Measurements from ENCODE around the gene CLUH. TPM values are rescaled to one million over a fixed set of nuclear protein-coding genes. Genes with fewer than 3 reads are reported as not detected.

Gene CLUH
- polyA plus RNA-seq, 1 of the 3 experiments (the other 2 are of a cell fraction), result 32.2 TPM

- Histone ChIP-seq H3F3A (replicated peaks; ENCODE audit: insufficient read depth) (no peaks in the 10 kb centered on the region), H3K9me2 (no peaks in the 10 kb centered on the region), H3K79me2 (ENCODE audit: insufficient read depth) (no peaks in the 10 kb centered on the region), H4K20me1 (ENCODE audit: insufficient read depth) (no peaks in the 10 kb centered on the region), H3K9ac (no peak overlapping the region), H3K27me3 (ENCODE audit: insufficient read depth) (no peaks in the 10 kb centered on the region), H3K36me3 (replicated peaks in 1 of 2; ENCODE audit: control insufficient read depth in 1 of 2, insufficient read depth in 2 of 2, low read length in 1 of 2) (no peaks in the 10 kb centered on the region), H3K27ac (ENCODE audit: low read depth in 2 of 2, low read length in 1 of 2) (no peak overlapping the region), H3K4me1 (ENCODE audit: control insufficient read depth in 1 of 2, insufficient read depth in 2 of 2, low read depth in 1 of 2, low read length in 1 of 2) (no peaks in the 10 kb centered on the region), H3K4me3 (ENCODE audit: low read depth in 2 of 2, low read length in 1 of 2) (no peak overlapping the region), H3K9me3 (no peaks in the 10 kb centered on the region), H2AFZ (ENCODE audit: low read depth) (no peak overlapping the region), H3K4me2 (no peak overlapping the region)
- ChIA-PET CTCF (interaction anchor here (0.6 kb wide), 1 partner anchor 13 kb away, joined by 3 read pairs; no protein-coding TSS in a partner anchor), POLR2A (no interaction called here)
- no peak for TF ChIP-seq RFX5 (IDR thresholded peaks at IDR 0.05; ENCODE audit: low read length)
- TF ChIP-seq FOXJ3 (CRISPR knock-in tag; IDR thresholded peaks at IDR 0.05), result no peak
- TF ChIP-seq RXRA (IDR thresholded peaks at IDR 0.05; ENCODE audit: borderline replicate concordance, low read depth), result no peak
- TF ChIP-seq FOXM1 (IDR thresholded peaks at IDR 0.05; ENCODE audit: low read depth), result no peak
- no peak for TF ChIP-seq ELF1 (IDR thresholded peaks at IDR 0.05)
- no peak for TF ChIP-seq NRF1 (IDR thresholded peaks at IDR 0.05; ENCODE audit: low read depth, low read length)
- no peak for TF ChIP-seq RCOR1 (IDR thresholded peaks at IDR 0.05; ENCODE audit: low read length)
- TF ChIP-seq TAF1 (IDR thresholded peaks at IDR 0.05; ENCODE audit: borderline replicate concordance, low read depth, low read length), result no peak
- no peak for TF ChIP-seq MXI1 (IDR thresholded peaks at IDR 0.05; ENCODE audit: low read depth, low read length)
- TF ChIP-seq YY1 (IDR thresholded peaks at IDR 0.05; ENCODE audit: low read depth), result no peak
- TF ChIP-seq NFIC (IDR thresholded peaks at IDR 0.05; ENCODE audit: borderline replicate concordance), result no peak
- TF ChIP-seq JUND (IDR thresholded peaks at IDR 0.05), result no peak
- TF ChIP-seq GATA2 (CRISPR knock-in tag; IDR thresholded peaks at IDR 0.05), result no peak
- TF ChIP-seq TEAD4 (IDR thresholded peaks at IDR 0.05; ENCODE audit: borderline replicate concordance, insufficient read depth), result no peak
- TF ChIP-seq PBX3 (IDR thresholded peaks at IDR 0.05), result no peak
- no peak for TF ChIP-seq CTCF (IDR thresholded peaks at IDR 0.05)
- TF ChIP-seq USF1 (IDR thresholded peaks at IDR 0.05; ENCODE audit: borderline replicate concordance, low read depth), result no peak
- TF ChIP-seq SMC3 (IDR thresholded peaks at IDR 0.05; ENCODE audit: low read depth, low read length), result no peak
- no peak for TF ChIP-seq MAX (IDR thresholded peaks at IDR 0.05; ENCODE audit: low read depth)
- no peak for TF ChIP-seq GABPA (IDR thresholded peaks at IDR 0.05; ENCODE audit: low read depth)
- no peak for DNase-seq
- WGBS (ENCODE audit: low lambda C conversion rate), result 72% methylated on average over 4 of the region's 4 CpGs
These were observed 8.3 kb upstream of the CLUH start for GRCh38 chr17:2719861-2720260.

Measured in SK-N-SH (cell line).